ENCODE data around the gene RDH8.

- TF ChIP-seq CTCF (conservative IDR thresholded peaks at IDR 0.05; ENCODE audit: low read depth, low read length) (no peak), EZH2 (IDR thresholded peaks at IDR 0.05; ENCODE audit: borderline replicate concordance, low read depth, low read length, poor library complexity, severe bottlenecking) (no peak)
Observed at GRCh38 chr19:10008184-10008765, 5.0 kb upstream of the RDH8 start.
